ENCODE data around the gene TNXB. TPM values are rescaled to one million over a fixed set of nuclear protein-coding genes. Genes with fewer than 3 reads are reported as not detected.

Gene TNXB
- total and polyA plus RNA-seq, 2 experiments from 2014 or later, result 2.0 to 6.0 TPM

DNA sequence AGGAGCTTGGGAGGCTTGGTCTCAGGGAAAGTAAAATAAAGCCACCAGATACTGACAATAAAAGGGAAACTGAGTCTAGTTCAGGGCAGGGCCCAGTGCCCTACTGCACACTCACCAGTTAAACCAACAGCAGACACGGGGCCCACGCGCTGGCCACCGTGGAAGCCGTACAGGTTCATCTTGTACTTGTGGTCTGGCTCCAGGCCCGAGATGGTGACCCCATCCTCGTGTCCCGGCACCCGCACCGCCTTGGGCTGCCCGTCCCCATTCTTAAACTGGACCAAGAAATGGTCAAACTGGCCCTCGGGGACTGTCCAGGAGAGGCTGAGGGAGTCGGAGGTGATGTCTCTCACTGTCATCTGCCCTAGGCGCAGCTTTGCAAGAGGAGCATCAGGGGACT is 44.4 kb downstream of the TNXB start:
- H4K20me1 ChIP-seq (replicated peaks; ENCODE audit: insufficient read depth), result no peaks in the 10 kb centered on the region
- H3K9me2 ChIP-seq (ENCODE audit: insufficient read depth), result no peaks in the 10 kb centered on the region
- no peaks in the 10 kb centered on the region for H3K4me1 ChIP-seq (ENCODE audit: insufficient read depth)
- Mint-ChIP-seq H3K27ac (no peak overlapping the region), H3K4me1 (peaks cover 2% of the 10 kb centered on the region), H3K27me3 (ENCODE audit: insufficient read depth, low read depth, poor library complexity) (peaks cover 2% of the 10 kb centered on the region), H3K36me3 (ENCODE audit: low read depth) (no peaks in the 10 kb centered on the region; the same call in 2 of the 3 replicates), H3K9me3 (no peaks in the 10 kb centered on the region), H3K4me3 (no peak overlapping the region)
- H3K36me3 ChIP-seq (ENCODE audit: insufficient read depth), result no peaks in the 10 kb centered on the region
- H3K79me2 ChIP-seq (replicated peaks; ENCODE audit: insufficient read depth), result no peaks in the 10 kb centered on the region
- H3K27ac ChIP-seq (ENCODE audit: low read depth), result no peak overlapping the region
- no peaks in the 10 kb centered on the region for H3F3A ChIP-seq (replicated peaks; ENCODE audit: low read depth)
- TF ChIP-seq EZH2phosphoT487 (IDR thresholded peaks at IDR 0.05; ENCODE audit: unreplicated experiment) (no peak), ZNF114 (CRISPR knock-in tag; IDR thresholded peaks at IDR 0.05) (no peak), POLR2AphosphoS5 (IDR thresholded peaks at IDR 0.05; ENCODE audit: low read depth) (no peak), STAT1 (IDR thresholded peaks at IDR 0.05; ENCODE audit: unreplicated experiment) (no peak), EZH2 (IDR thresholded peaks at IDR 0.05; ENCODE audit: low read depth, unreplicated experiment) (no peak), ZNF331 (CRISPR knock-in tag; IDR thresholded peaks at IDR 0.05; ENCODE audit: low read depth) (no peak)
- no peak for DNase-seq (ENCODE audit: low spot score)
- H3K27me3 ChIP-seq (ENCODE audit: insufficient read depth), result no peaks in the 10 kb centered on the region
- no peak overlapping the region for H3K4me3 ChIP-seq
- no peak overlapping the region for H3K4me2 ChIP-seq
- no peak overlapping the region for H2AFZ ChIP-seq
- ATAC-seq, result no peak

- no peak overlapping the region for H2AFZ ChIP-seq
- DNase-seq (ENCODE audit: low spot score) (no peak), ATAC-seq (no peak)
- H3K27ac ChIP-seq (ENCODE audit: low read depth), result no peak overlapping the region
- no peak overlapping the region for H3K4me3 ChIP-seq
- Mint-ChIP-seq H3K27ac (no peak overlapping the region), H3K36me3 (ENCODE audit: low read depth) (no peaks in the 10 kb centered on the region; the same call in 2 of the 3 replicates), H3K4me3 (no peak overlapping the region), H3K27me3 (ENCODE audit: insufficient read depth, low read depth, poor library complexity) (peaks cover 7% of the 10 kb centered on the region), H3K9me3 (no peaks in the 10 kb centered on the region), H3K4me1 (peaks cover 7% of the 10 kb centered on the region; the same call in 2 of the 3 replicates)
- H3K4me1 ChIP-seq (ENCODE audit: insufficient read depth), result no peaks in the 10 kb centered on the region
- H4K20me1 ChIP-seq (replicated peaks; ENCODE audit: insufficient read depth), result no peaks in the 10 kb centered on the region
- no peak overlapping the region for H3K4me2 ChIP-seq
- H3F3A ChIP-seq (replicated peaks; ENCODE audit: low read depth), result no peaks in the 10 kb centered on the region
- H3K9me2 ChIP-seq (ENCODE audit: insufficient read depth), result no peaks in the 10 kb centered on the region
- TF ChIP-seq POLR2AphosphoS5 (IDR thresholded peaks at IDR 0.05; ENCODE audit: low read depth), result no peak
- TF ChIP-seq, protein P1, sequence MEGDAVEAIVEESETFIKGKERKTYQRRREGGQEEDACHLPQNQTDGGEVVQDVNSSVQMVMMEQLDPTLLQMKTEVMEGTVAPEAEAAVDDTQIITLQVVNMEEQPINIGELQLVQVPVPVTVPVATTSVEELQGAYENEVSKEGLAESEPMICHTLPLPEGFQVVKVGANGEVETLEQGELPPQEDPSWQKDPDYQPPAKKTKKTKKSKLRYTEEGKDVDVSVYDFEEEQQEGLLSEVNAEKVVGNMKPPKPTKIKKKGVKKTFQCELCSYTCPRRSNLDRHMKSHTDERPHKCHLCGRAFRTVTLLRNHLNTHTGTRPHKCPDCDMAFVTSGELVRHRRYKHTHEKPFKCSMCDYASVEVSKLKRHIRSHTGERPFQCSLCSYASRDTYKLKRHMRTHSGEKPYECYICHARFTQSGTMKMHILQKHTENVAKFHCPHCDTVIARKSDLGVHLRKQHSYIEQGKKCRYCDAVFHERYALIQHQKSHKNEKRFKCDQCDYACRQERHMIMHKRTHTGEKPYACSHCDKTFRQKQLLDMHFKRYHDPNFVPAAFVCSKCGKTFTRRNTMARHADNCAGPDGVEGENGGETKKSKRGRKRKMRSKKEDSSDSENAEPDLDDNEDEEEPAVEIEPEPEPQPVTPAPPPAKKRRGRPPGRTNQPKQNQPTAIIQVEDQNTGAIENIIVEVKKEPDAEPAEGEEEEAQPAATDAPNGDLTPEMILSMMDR (conservative IDR thresholded peaks at IDR 0.05; ENCODE audit: low read depth in 2 of 2), result peak in 1 of 2 experiments; percentile 15; a peak in 1 of 4 replicates
- TF ChIP-seq, protein P2, sequence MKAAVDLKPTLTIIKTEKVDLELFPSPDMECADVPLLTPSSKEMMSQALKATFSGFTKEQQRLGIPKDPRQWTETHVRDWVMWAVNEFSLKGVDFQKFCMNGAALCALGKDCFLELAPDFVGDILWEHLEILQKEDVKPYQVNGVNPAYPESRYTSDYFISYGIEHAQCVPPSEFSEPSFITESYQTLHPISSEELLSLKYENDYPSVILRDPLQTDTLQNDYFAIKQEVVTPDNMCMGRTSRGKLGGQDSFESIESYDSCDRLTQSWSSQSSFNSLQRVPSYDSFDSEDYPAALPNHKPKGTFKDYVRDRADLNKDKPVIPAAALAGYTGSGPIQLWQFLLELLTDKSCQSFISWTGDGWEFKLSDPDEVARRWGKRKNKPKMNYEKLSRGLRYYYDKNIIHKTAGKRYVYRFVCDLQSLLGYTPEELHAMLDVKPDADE (IDR thresholded peaks at IDR 0.05), result no peak
- TF ChIP-seq CREB1 (CRISPR knock-in tag; IDR thresholded peaks at IDR 0.05; ENCODE audit: low read depth), result no peak
- no peak for TF ChIP-seq EZH2 (IDR thresholded peaks at IDR 0.05; ENCODE audit: low read depth, unreplicated experiment)
- no peak for TF ChIP-seq ZNF331 (CRISPR knock-in tag; IDR thresholded peaks at IDR 0.05; ENCODE audit: low read depth)
- TF ChIP-seq EZH2phosphoT487 (IDR thresholded peaks at IDR 0.05; ENCODE audit: unreplicated experiment), result no peak
- H3K79me2 ChIP-seq (replicated peaks; ENCODE audit: insufficient read depth), result no peaks in the 10 kb centered on the region
- H3K27me3 ChIP-seq (ENCODE audit: insufficient read depth), result no peaks in the 10 kb centered on the region
- no peaks in the 10 kb centered on the region for H3K36me3 ChIP-seq (ENCODE audit: insufficient read depth)
Measured at GRCh38 chr6:32060966-32061655, 48.0 kb downstream of the TNXB start.
